Hepatocyte (in vitro differentiated cells): ENCODE results near the gene WNT11.

Source experiments
- CTCF ChIP-seq: fragments of 200-600 bp; sonication (generic); IDR thresholded peaks from 2 replicates; pipeline ENCODE4 v1.5.1; 2016; ENCODE audit warnings: antibody characterized with exemption, mild to moderate bottlenecking; ENCODE audit not compliant: poor library complexity
- EZH2 ChIP-seq: fragments of 200-600 bp; sonication (generic); IDR thresholded peaks from 2 replicates; pipeline ENCODE4 v1.6.1; 2016; ENCODE audit warnings: antibody characterized with exemption, mild to moderate bottlenecking, borderline replicate concordance

- TF ChIP-seq CTCF, result no peak
- TF ChIP-seq EZH2, result no peak
Observed at GRCh38 chr11:76169473-76169896, 36.8 kb downstream of the WNT11 start.
